Mammary epithelial cell (primary cell): ENCODE results near the gene MIXL1.

Experiments
- CTCF ChIP-seq, 2 donors: IDR thresholded peaks in 1 of 2; conservative IDR thresholded peaks in 1 of 2; 2 replicates each; pipeline ENCODE4 v1.5.1; 2011 to 2012; ENCODE audit warnings: inconsistent platforms in 2 of 2, low read length in 2 of 2, mild to moderate bottlenecking in 2 of 2, control low read depth in 1 of 2, low read depth in 1 of 2; ENCODE audit not compliant: insufficient read depth in 1 of 2; ENCODE audit errors: extremely low read depth in 1 of 2
- EZH2 ChIP-seq: IDR thresholded peaks from 2 replicates; pipeline ENCODE4 v1.6.1; 2012; ENCODE audit warnings: low read length, inconsistent platforms, borderline replicate concordance

- TF ChIP-seq CTCF (conservative IDR thresholded peaks at IDR 0.05 in 1 of 2, IDR thresholded peaks at IDR 0.05 in 1 of 2; ENCODE audit: extremely low read depth in 1 of 2, insufficient read depth in 1 of 2, low read depth in 1 of 2, low read length in 2 of 2) (no peak), EZH2 (no peak)
Measured at GRCh38 chr1:226203655-226204054, 19.8 kb upstream of the MIXL1 start.
